Ectodermal cell (in vitro differentiated cells): ENCODE measurements around the gene KLHL25.

Experiments used
- H3K27ac ChIP-seq: 2 replicates; pipeline ENCODE4 v1.7.0; 2013; ENCODE audit warnings: mild to moderate bottlenecking, low read depth, low read length; ENCODE audit not compliant: insufficient read depth, poor library complexity, severe bottlenecking
- H3K27me3 ChIP-seq: 2 replicates; pipeline ENCODE4 v1.7.0; 2013; ENCODE audit warnings: mild to moderate bottlenecking, low read length; ENCODE audit not compliant: insufficient read depth, control insufficient read depth, poor library complexity, severe bottlenecking
- H3K36me3 ChIP-seq: one replicate; pipeline ENCODE4 v1.7.0; 2013; ENCODE audit warnings: low read length; ENCODE audit not compliant: control insufficient read depth, insufficient read depth
- H3K4me1 ChIP-seq: one replicate; pipeline ENCODE4 v1.7.0; 2013; ENCODE audit warnings: low read length; ENCODE audit not compliant: control insufficient read depth, insufficient read depth
- H3K4me3 ChIP-seq: 2 replicates; pipeline ENCODE4 v1.7.0; 2013; ENCODE audit warnings: low read depth, low read length, control low read depth; ENCODE audit not compliant: insufficient read depth
- H3K9me3 ChIP-seq: 2 replicates; pipeline ENCODE4 v1.7.0; 2013; ENCODE audit warnings: mild to moderate bottlenecking, low read length, moderate library complexity; ENCODE audit not compliant: control insufficient read depth
- whole genome bisulfite sequencing, 2 experiments: methylation state at CpG; one replicate each; pipeline ENCODE4 v1.1.7; 2013; ENCODE audit warnings: missing lambda C conversion rate in 2 of 2; 5-methylcytosine and 5-hydroxymethylcytosine counted together

Gene KLHL25

GRCh38 chr15:85773970-85774369, 20.8 kb downstream of the KLHL25 start:
- Histone ChIP-seq H3K4me1 (peaks cover 16% of the 10 kb centered on the region), H3K4me3 (no peak overlapping the region), H3K27me3 (no peaks in the 10 kb centered on the region), H3K9me3 (no peaks in the 10 kb centered on the region), H3K27ac (no peak overlapping the region), H3K36me3 (peaks cover 6% of the 10 kb centered on the region)
- WGBS, 2 experiments = 91 to 93% methylated on average over 10 of the region's 10 CpGs

GRCh38 chr15:85773249-85773648, 21.5 kb downstream of the KLHL25 start:
- Histone ChIP-seq H3K4me1 (peaks cover 16% of the 10 kb centered on the region), H3K9me3 (no peaks in the 10 kb centered on the region), H3K27ac (no peak overlapping the region), H3K4me3 (no peak overlapping the region), H3K36me3 (peaks cover 11% of the 10 kb centered on the region), H3K27me3 (no peaks in the 10 kb centered on the region)
- 94 to 95% methylated on average over 12 of the region's 12 CpGs for WGBS, 2 experiments

- Histone ChIP-seq H3K27me3 (no peaks in the 10 kb centered on the region), H3K9me3 (no peaks in the 10 kb centered on the region), H3K27ac (no peak overlapping the region), H3K36me3 (peaks cover 14% of the 10 kb centered on the region), H3K4me3 (no peak overlapping the region), H3K4me1 (peaks cover 16% of the 10 kb centered on the region)
- WGBS, 2 experiments = 93 to 94% methylated on average over 9 of the region's 9 CpGs
Measured at GRCh38 chr15:85772668-85773067, 22.1 kb downstream of the KLHL25 start.

GRCh38 chr15:85771781-85772445, 22.8 kb downstream of the KLHL25 start:
- WGBS, 2 experiments = 91 to 92% methylated on average over 13 of the region's 13 CpGs
- H3K4me3 ChIP-seq = no peak overlapping the region
- H3K4me1 ChIP-seq = peaks cover 18% of the 10 kb centered on the region
- no peak overlapping the region for H3K27ac ChIP-seq
- no peaks in the 10 kb centered on the region for H3K9me3 ChIP-seq
- H3K27me3 ChIP-seq = no peaks in the 10 kb centered on the region
- H3K36me3 ChIP-seq = peaks cover 14% of the 10 kb centered on the region

- H3K4me3 ChIP-seq = no peak overlapping the region
- no peaks in the 10 kb centered on the region for H3K9me3 ChIP-seq
- H3K4me1 ChIP-seq = peaks cover 24% of the 10 kb centered on the region
- WGBS, 2 experiments = 92 to 94% methylated on average over 4 to 5 of the region's 5 CpGs
- H3K36me3 ChIP-seq = peaks cover 14% of the 10 kb centered on the region
- no peaks in the 10 kb centered on the region for H3K27me3 ChIP-seq
- H3K27ac ChIP-seq = no peak overlapping the region
Measured at GRCh38 chr15:85771271-85771670, 23.5 kb downstream of the KLHL25 start.

GRCh38 chr15:85770096-85771041, 24.4 kb downstream of the KLHL25 start:
- Histone ChIP-seq H3K4me1 (peaks cover 33% of the 10 kb centered on the region), H3K4me3 (no peak overlapping the region), H3K9me3 (no peaks in the 10 kb centered on the region), H3K36me3 (peaks cover 14% of the 10 kb centered on the region), H3K27me3 (no peaks in the 10 kb centered on the region), H3K27ac (no peak overlapping the region)
- 93 to 95% methylated on average over 21 of the region's 21 CpGs for WGBS, 2 experiments

GRCh38 chr15:85769182-85769900, 25.4 kb downstream of the KLHL25 start:
- H3K36me3 ChIP-seq = peaks cover 14% of the 10 kb centered on the region
- WGBS, 2 experiments = 97% methylated on average over 42 of the region's 42 CpGs
- H3K27me3 ChIP-seq = no peaks in the 10 kb centered on the region
- no peak overlapping the region for H3K4me3 ChIP-seq
- no peaks in the 10 kb centered on the region for H3K9me3 ChIP-seq
- H3K4me1 ChIP-seq = peaks cover 41% of the 10 kb centered on the region
- H3K27ac ChIP-seq = no peak overlapping the region

GRCh38 chr15:85768595-85769168, 26.0 kb downstream of the KLHL25 start:
- no peak overlapping the region for H3K27ac ChIP-seq
- H3K36me3 ChIP-seq = peaks cover 14% of the 10 kb centered on the region
- no peak overlapping the region for H3K4me3 ChIP-seq
- no peaks in the 10 kb centered on the region for H3K9me3 ChIP-seq
- WGBS, 2 experiments = 96 to 97% methylated on average over 32 of the region's 32 CpGs
- no peaks in the 10 kb centered on the region for H3K27me3 ChIP-seq
- H3K4me1 ChIP-seq = peaks cover 45% of the 10 kb centered on the region

- H3K9me3 ChIP-seq = no peaks in the 10 kb centered on the region
- peaks cover 44% of the 10 kb centered on the region for H3K4me1 ChIP-seq
- no peak overlapping the region for H3K27ac ChIP-seq
- H3K27me3 ChIP-seq = no peaks in the 10 kb centered on the region
- 97% methylated on average over 26 of the region's 26 CpGs for WGBS, 2 experiments
- no peak overlapping the region for H3K4me3 ChIP-seq
- H3K36me3 ChIP-seq = peaks cover 14% of the 10 kb centered on the region
Measured at GRCh38 chr15:85767785-85768529, 26.8 kb downstream of the KLHL25 start.
